Adipocyte (in vitro differentiated cells): ENCODE measurements around the gene IP6K3.

Experiments
- DNase-seq: peaks from one replicate; pipeline ENCODE4 v3.0.0-alpha.2; 2015; ENCODE audit warnings: low read depth
- H3K27me3 ChIP-seq: replicated peaks from 2 replicates; pipeline ENCODE4 v1.7.0; 2013; ENCODE audit warnings: mild to moderate bottlenecking, low read length, moderate library complexity; ENCODE audit not compliant: control insufficient read depth, insufficient read depth
- H3K36me3 ChIP-seq: 2 replicates; pipeline ENCODE4 v1.7.0; 2013; ENCODE audit warnings: low read length, mild to moderate bottlenecking, moderate library complexity; ENCODE audit not compliant: control insufficient read depth, insufficient read depth, severe bottlenecking
- H3K4me1 ChIP-seq: 2 replicates; pipeline ENCODE4 v1.7.0; 2013; ENCODE audit warnings: mild to moderate bottlenecking, low read length, moderate library complexity; ENCODE audit not compliant: control insufficient read depth, insufficient read depth
- H3K4me3 ChIP-seq: 2 replicates; pipeline ENCODE4 v1.7.0; 2013; ENCODE audit warnings: mild to moderate bottlenecking, low read length, moderate library complexity
- H3K9ac ChIP-seq: 2 replicates; pipeline ENCODE4 v1.7.0; 2013; ENCODE audit warnings: mild to moderate bottlenecking, low read length, moderate library complexity
- H3K9me3 ChIP-seq: 2 replicates; pipeline ENCODE4 v1.7.0; 2013; ENCODE audit warnings: mild to moderate bottlenecking, low read length, moderate library complexity; ENCODE audit not compliant: control insufficient read depth

Gene IP6K3

DNA sequence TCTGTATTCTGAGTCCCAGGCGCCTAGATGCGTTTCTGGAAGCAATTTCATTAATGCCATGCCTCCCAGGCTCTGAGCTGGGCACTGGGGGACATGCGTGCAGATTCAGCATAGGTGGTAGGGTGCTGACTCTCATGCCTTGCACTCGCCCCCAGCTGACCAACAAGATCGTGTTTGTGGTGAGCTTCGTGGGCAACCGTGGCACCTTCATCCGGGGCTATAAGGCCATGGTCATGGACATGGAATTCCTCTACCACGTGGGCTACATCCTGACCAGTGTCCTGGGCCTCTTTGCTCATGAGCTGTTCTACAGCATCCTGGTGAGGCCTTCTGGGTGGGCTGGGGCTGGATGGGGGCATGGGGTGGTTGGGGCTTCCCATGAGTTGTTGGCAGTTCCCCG, 56.8 kb downstream of the IP6K3 start:
- no peak overlapping the region for H3K4me3 ChIP-seq
- no peak for DNase-seq
- H3K27me3 ChIP-seq = no peaks in the 10 kb centered on the region

DNA sequence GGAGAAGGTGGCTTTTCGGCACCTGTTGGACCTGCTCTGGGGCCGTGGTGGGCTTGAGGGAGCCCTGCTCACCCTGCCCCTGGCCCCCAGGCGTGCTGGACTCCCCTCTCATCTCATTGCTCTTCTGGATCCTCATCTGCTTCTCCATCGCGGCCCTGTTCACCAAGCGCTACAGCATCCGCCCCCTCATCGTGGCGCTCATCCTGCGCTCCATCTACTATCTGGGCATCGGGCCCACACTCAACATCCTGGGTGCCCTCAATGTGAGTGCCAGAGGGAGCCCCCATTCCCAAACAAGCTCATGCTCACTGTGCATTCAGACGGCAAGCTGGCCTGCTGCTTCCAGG, 57.6 kb downstream of the IP6K3 start:
- Histone ChIP-seq H3K36me3 (peaks cover 69% of the 10 kb centered on the region), H3K4me3 (no peak overlapping the region), H3K4me1 (peaks cover 19% of the 10 kb centered on the region), H3K27me3 (no peaks in the 10 kb centered on the region), H3K9ac (no peak overlapping the region), H3K9me3 (no peaks in the 10 kb centered on the region)
- no peak for DNase-seq

More for the DNA sequence above, 56.8 kb downstream of the IP6K3 start:
- no peaks in the 10 kb centered on the region for H3K9me3 ChIP-seq
- H3K36me3 ChIP-seq = peaks cover 65% of the 10 kb centered on the region
- peaks cover 26% of the 10 kb centered on the region for H3K4me1 ChIP-seq
- H3K9ac ChIP-seq = no peak overlapping the region

DNA sequence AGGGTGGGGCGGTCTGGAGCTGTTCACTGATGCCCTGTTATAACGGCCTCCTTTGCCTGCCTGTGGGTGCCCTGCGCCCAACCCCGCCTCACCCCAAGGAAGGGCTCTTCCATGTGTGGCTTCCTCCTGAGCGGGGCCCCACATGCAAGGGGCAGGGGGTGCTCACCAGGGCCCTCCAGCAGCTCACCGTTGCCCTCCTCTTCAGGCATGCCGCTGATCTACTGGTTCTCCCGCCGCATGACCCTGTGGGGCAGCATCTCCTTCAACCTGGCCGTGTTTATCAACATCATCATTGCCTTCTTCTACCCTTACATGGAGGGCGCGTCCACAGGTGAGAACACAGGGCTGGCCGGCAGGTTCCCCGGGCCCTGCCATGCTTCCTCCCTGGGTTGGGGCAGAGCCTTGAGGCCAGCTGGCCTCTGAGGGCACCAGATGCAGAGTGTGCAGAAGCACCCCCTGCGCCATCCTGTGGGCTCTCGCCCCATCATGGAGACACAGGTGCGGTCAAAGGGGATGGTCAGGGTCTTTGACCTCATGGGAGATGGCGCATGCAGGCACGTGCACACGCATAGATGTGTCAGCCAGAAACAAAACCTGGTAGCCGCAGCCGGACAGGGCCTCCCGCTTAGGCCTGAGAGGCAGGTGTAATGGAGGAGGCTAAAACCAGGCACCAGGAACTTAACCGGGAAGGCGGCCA, 58.1 kb downstream of the IP6K3 start:
- no peaks in the 10 kb centered on the region for H3K9me3 ChIP-seq
- peaks cover 17% of the 10 kb centered on the region for H3K4me1 ChIP-seq
- peaks cover 68% of the 10 kb centered on the region for H3K36me3 ChIP-seq
- H3K27me3 ChIP-seq = no peaks in the 10 kb centered on the region
- no peak overlapping the region for H3K4me3 ChIP-seq
- H3K9ac ChIP-seq = no peak overlapping the region
- no peak for DNase-seq

DNA sequence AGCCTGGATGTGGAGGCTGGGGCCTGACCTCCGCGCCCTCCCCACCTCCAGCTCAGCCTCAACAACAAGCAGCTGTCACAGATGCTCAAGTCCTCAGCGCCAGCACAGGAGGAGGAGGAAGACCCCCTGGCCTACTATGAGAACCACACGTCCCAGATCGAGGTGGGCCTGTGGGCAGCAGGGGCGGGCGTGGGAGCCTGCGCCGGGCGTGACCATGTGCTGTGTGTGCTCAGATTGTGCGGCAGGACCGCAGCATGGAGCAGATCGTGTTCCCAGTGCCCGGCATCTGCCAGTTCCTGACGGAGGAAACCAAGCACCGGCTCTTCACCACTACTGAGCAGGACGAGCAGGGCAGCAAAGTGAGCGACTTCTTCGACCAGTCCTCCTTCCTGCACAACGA, 58.7 kb downstream of the IP6K3 start:
- H3K9me3 ChIP-seq = no peaks in the 10 kb centered on the region
- H3K36me3 ChIP-seq = peaks cover 65% of the 10 kb centered on the region
- no peaks in the 10 kb centered on the region for H3K27me3 ChIP-seq
- H3K4me3 ChIP-seq = no peak overlapping the region
- peaks cover 22% of the 10 kb centered on the region for H3K4me1 ChIP-seq
- no peak for DNase-seq
- no peak overlapping the region for H3K9ac ChIP-seq

DNA sequence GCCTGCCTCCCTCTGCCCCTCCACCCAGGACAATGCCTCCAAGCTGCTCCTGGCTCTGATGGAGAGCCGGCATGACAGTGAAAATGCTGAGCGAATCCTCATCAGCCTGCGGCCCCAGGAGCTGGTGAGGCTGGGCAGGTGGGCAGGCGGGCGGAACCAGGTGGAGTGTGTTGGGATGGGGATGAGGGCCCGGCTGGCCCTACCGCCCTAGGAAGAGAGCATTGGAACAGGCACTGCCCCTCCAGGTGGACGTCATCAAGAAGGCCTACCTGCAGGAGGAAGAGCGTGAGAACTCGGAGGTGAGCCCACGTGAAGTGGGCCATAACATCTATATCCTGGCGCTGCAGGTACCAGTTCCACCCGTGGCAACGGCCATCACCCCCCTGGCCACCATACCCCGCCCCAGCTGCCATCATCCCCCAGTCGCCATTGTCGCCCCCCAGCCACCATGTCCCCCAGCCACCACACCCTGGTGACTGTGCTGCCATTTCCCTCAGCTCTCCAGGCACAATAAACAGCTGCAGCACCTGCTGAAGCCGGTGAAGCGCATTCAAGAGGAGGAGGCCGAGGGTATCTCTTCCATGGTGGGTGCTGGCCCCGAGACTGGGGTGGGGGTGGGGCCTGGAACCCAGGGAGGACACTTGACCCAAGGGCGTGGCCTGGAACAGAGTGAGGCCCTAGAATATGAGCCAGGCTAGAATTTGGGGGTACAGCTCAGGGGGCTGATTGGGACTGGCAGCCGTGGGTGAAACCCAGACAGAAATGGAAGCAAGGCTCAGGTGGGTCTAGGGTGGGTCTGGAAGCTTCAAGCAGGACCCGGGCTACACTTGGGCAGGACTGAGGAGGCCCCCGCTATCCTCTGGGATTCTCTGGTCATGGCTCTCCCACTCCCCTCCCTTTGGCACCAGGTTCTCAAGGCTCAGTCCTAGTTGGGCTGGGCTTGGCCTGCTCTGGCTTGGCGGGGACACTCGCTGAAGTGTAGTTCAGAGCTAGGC, 59.4 kb downstream of the IP6K3 start:
- H3K4me3 ChIP-seq = no peak overlapping the region
- no peak for DNase-seq
- H3K36me3 ChIP-seq = peaks cover 60% of the 10 kb centered on the region
- H3K9ac ChIP-seq = no peak overlapping the region
- no peaks in the 10 kb centered on the region for H3K9me3 ChIP-seq
- peaks cover 15% of the 10 kb centered on the region for H3K4me1 ChIP-seq
- H3K27me3 ChIP-seq = no peaks in the 10 kb centered on the region

- Histone ChIP-seq H3K27me3 (no peaks in the 10 kb centered on the region), H3K4me3 (no peak overlapping the region), H3K9me3 (no peaks in the 10 kb centered on the region), H3K4me1 (peaks cover 8% of the 10 kb centered on the region), H3K9ac (no peak overlapping the region), H3K36me3 (peaks cover 55% of the 10 kb centered on the region)
- DNase-seq = no peak
Observed at GRCh38 chr6:33686225-33686924, 60.3 kb downstream of the IP6K3 start.

DNA sequence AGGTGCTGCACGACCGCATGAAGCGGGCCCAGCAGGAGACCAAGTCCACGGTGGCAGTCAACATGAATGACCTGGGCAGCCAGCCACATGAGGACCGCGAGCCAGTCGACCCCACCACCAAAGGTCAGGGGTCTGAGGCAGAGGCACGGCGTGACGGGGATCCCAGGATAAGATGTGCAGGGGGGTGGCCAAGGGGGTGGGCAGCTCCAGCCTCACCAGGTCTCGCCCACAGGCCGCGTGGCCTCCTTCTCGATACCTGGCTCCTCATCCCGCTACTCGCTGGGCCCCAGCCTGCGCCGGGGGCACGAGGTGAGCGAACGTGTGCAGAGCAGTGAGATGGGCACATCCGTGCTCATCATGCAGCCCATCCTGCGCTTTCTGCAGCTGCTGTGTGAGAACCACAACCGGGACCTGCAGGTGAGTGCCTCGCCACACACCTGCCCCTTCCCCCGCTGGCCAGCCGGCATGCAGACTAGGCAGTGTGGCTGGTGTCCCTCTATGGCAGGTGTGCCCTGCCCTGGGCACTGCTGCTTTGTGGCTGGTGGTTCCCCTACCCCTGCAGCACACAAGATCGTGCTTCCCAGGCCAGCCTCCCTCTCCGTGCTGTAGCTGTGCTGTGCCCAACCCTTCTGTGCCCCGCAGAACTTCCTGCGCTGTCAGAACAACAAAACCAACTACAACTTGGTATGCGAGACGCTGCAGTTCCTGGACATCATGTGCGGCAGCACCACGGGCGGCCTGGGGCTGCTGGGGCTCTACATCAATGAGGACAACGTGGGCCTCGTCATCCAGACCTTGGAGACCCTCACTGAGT, 61.1 kb downstream of the IP6K3 start:
- H3K4me3 ChIP-seq = no peak overlapping the region
- no peak for DNase-seq
- no peaks in the 10 kb centered on the region for H3K9me3 ChIP-seq
- peaks cover 8% of the 10 kb centered on the region for H3K4me1 ChIP-seq
- peaks cover 53% of the 10 kb centered on the region for H3K36me3 ChIP-seq
- H3K27me3 ChIP-seq = no peaks in the 10 kb centered on the region
- no peak overlapping the region for H3K9ac ChIP-seq

GRCh38 chr6:33684983-33685382, 61.7 kb downstream of the IP6K3 start:
- Histone ChIP-seq H3K4me1 (peaks cover 8% of the 10 kb centered on the region), H3K4me3 (no peak overlapping the region), H3K27me3 (no peaks in the 10 kb centered on the region), H3K9ac (no peak overlapping the region), H3K9me3 (no peaks in the 10 kb centered on the region), H3K36me3 (peaks cover 54% of the 10 kb centered on the region)
- no peak for DNase-seq

- Histone ChIP-seq H3K27me3 (no peaks in the 10 kb centered on the region), H3K4me3 (no peak overlapping the region), H3K9me3 (no peaks in the 10 kb centered on the region), H3K36me3 (peaks cover 52% of the 10 kb centered on the region), H3K4me1 (peaks cover 8% of the 10 kb centered on the region), H3K9ac (no peak overlapping the region)
- DNase-seq = no peak
Observed at GRCh38 chr6:33684428-33684896, 62.2 kb downstream of the IP6K3 start.

GRCh38 chr6:33683576-33684427, 62.9 kb downstream of the IP6K3 start:
- Histone ChIP-seq H3K4me3 (no peak overlapping the region), H3K27me3 (no peaks in the 10 kb centered on the region), H3K4me1 (peaks cover 8% of the 10 kb centered on the region), H3K9ac (peak overlapping the region; percentile 24), H3K36me3 (peaks cover 50% of the 10 kb centered on the region), H3K9me3 (no peaks in the 10 kb centered on the region)
- no peak for DNase-seq
